ENCODE data around the gene FNIP2.
"Not testable (repeated sequence)": the region's sequence is repeated elsewhere in the genome, so short reads cannot be mapped to it uniquely, and the experiment has no call there.

FNIP2 gene

GRCh38 chr4:158869001-158869400 is 100.2 kb downstream of the FNIP2 start:
- H3K4me1 ChIP-seq (ENCODE audit: control insufficient read depth, low read depth, low read length): peaks cover 9% of the 10 kb centered on the region
- no peaks in the 10 kb centered on the region for H3K9me3 ChIP-seq (ENCODE audit: control insufficient read depth, low read depth, low read length)
- no peaks in the 10 kb centered on the region for H3K36me3 ChIP-seq (ENCODE audit: control insufficient read depth, low read depth, low read length)
- no peak overlapping the region for H3K27ac ChIP-seq (ENCODE audit: low read length)
- H3K4me3 ChIP-seq (ENCODE audit: low read length): no peak overlapping the region
- H3K27me3 ChIP-seq (ENCODE audit: control insufficient read depth, insufficient read depth, low read length): no peaks in the 10 kb centered on the region
- no peak overlapping the region for H3K9ac ChIP-seq (ENCODE audit: low read length)

GRCh38 chr4:158869761-158870160 is 100.9 kb downstream of the FNIP2 start:
- no peak overlapping the region for H3K9ac ChIP-seq (ENCODE audit: low read length)
- no peak overlapping the region for H3K27ac ChIP-seq (ENCODE audit: low read length)
- H3K36me3 ChIP-seq (ENCODE audit: control insufficient read depth, low read depth, low read length): no peaks in the 10 kb centered on the region
- no peak overlapping the region for H3K4me3 ChIP-seq (ENCODE audit: low read length)
- H3K27me3 ChIP-seq (ENCODE audit: control insufficient read depth, insufficient read depth, low read length): no peaks in the 10 kb centered on the region
- peaks cover 9% of the 10 kb centered on the region for H3K4me1 ChIP-seq (ENCODE audit: control insufficient read depth, low read depth, low read length)
- H3K9me3 ChIP-seq (ENCODE audit: control insufficient read depth, low read depth, low read length): no peaks in the 10 kb centered on the region

- no peaks in the 10 kb centered on the region for H3K27me3 ChIP-seq (ENCODE audit: control insufficient read depth, insufficient read depth, low read length)
- H3K9me3 ChIP-seq (ENCODE audit: control insufficient read depth, low read depth, low read length): no peaks in the 10 kb centered on the region
- H3K9ac ChIP-seq (ENCODE audit: low read length): no peak overlapping the region
- H3K36me3 ChIP-seq (ENCODE audit: control insufficient read depth, low read depth, low read length): no peaks in the 10 kb centered on the region
- H3K4me3 ChIP-seq (ENCODE audit: low read length): no peak overlapping the region
- no peak overlapping the region for H3K27ac ChIP-seq (ENCODE audit: low read length)
- H3K4me1 ChIP-seq (ENCODE audit: control insufficient read depth, low read depth, low read length): peaks cover 9% of the 10 kb centered on the region
These were observed 101.4 kb downstream of the FNIP2 start for GRCh38 chr4:158870282-158870625.

GRCh38 chr4:158870626-158871334 is 102.0 kb downstream of the FNIP2 start:
- H3K9me3 ChIP-seq (ENCODE audit: control insufficient read depth, low read depth, low read length): no peaks in the 10 kb centered on the region
- no peak overlapping the region for H3K27ac ChIP-seq (ENCODE audit: low read length)
- H3K27me3 ChIP-seq (ENCODE audit: control insufficient read depth, insufficient read depth, low read length): no peaks in the 10 kb centered on the region
- H3K9ac ChIP-seq (ENCODE audit: low read length): no peak overlapping the region
- H3K36me3 ChIP-seq (ENCODE audit: control insufficient read depth, low read depth, low read length): no peaks in the 10 kb centered on the region
- peaks cover 9% of the 10 kb centered on the region for H3K4me1 ChIP-seq (ENCODE audit: control insufficient read depth, low read depth, low read length)
- no peak overlapping the region for H3K4me3 ChIP-seq (ENCODE audit: low read length)

GRCh38 chr4:158871335-158871724 is 102.5 kb downstream of the FNIP2 start:
- Histone ChIP-seq H3K4me1 (ENCODE audit: control insufficient read depth, low read depth, low read length) (peaks cover 9% of the 10 kb centered on the region), H3K9me3 (ENCODE audit: control insufficient read depth, low read depth, low read length) (no peaks in the 10 kb centered on the region), H3K4me3 (ENCODE audit: low read length) (no peak overlapping the region), H3K9ac (ENCODE audit: low read length) (no peak overlapping the region), H3K27me3 (ENCODE audit: control insufficient read depth, insufficient read depth, low read length) (no peaks in the 10 kb centered on the region), H3K27ac (ENCODE audit: low read length) (no peak overlapping the region), H3K36me3 (ENCODE audit: control insufficient read depth, low read depth, low read length) (no peaks in the 10 kb centered on the region)

- Histone ChIP-seq H3K4me1 (ENCODE audit: control insufficient read depth, low read depth, low read length) (peaks cover 9% of the 10 kb centered on the region), H3K36me3 (ENCODE audit: control insufficient read depth, low read depth, low read length) (no peaks in the 10 kb centered on the region), H3K27ac (ENCODE audit: low read length) (no peak overlapping the region), H3K9me3 (ENCODE audit: control insufficient read depth, low read depth, low read length) (no peaks in the 10 kb centered on the region), H3K27me3 (ENCODE audit: control insufficient read depth, insufficient read depth, low read length) (no peaks in the 10 kb centered on the region), H3K4me3 (ENCODE audit: low read length) (no peak overlapping the region), H3K9ac (ENCODE audit: low read length) (no peak overlapping the region)
These were observed 105.1 kb downstream of the FNIP2 start for GRCh38 chr4:158873795-158874401.

- Histone ChIP-seq H3K9ac (ENCODE audit: low read length) (no peak overlapping the region), H3K27me3 (ENCODE audit: control insufficient read depth, insufficient read depth, low read length) (no peaks in the 10 kb centered on the region), H3K9me3 (ENCODE audit: control insufficient read depth, low read depth, low read length) (no peaks in the 10 kb centered on the region), H3K4me1 (ENCODE audit: control insufficient read depth, low read depth, low read length) (peaks cover 9% of the 10 kb centered on the region), H3K27ac (ENCODE audit: low read length) (no peak overlapping the region), H3K4me3 (ENCODE audit: low read length) (no peak overlapping the region), H3K36me3 (ENCODE audit: control insufficient read depth, low read depth, low read length) (no peaks in the 10 kb centered on the region)
These were observed 106.2 kb downstream of the FNIP2 start for GRCh38 chr4:158875026-158875425.

- no peak overlapping the region for H3K9ac ChIP-seq (ENCODE audit: low read length)
- no peaks in the 10 kb centered on the region for H3K36me3 ChIP-seq (ENCODE audit: control insufficient read depth, low read depth, low read length)
- H3K9me3 ChIP-seq (ENCODE audit: control insufficient read depth, low read depth, low read length): no peaks in the 10 kb centered on the region
These were observed 106.6 kb downstream of the FNIP2 start for GRCh38 chr4:158875455-158875854.

GRCh38 chr4:158877069-158877468 is 108.2 kb downstream of the FNIP2 start:
- no peak overlapping the region for H3K9ac ChIP-seq (ENCODE audit: low read length)
- H3K27me3 ChIP-seq (ENCODE audit: control insufficient read depth, insufficient read depth, low read length): no peaks in the 10 kb centered on the region
- no peaks in the 10 kb centered on the region for H3K36me3 ChIP-seq (ENCODE audit: control insufficient read depth, low read depth, low read length)
- H3K4me1 ChIP-seq (ENCODE audit: control insufficient read depth, low read depth, low read length): no peaks in the 10 kb centered on the region
- no peak overlapping the region for H3K4me3 ChIP-seq (ENCODE audit: low read length)
- no peaks in the 10 kb centered on the region for H3K9me3 ChIP-seq (ENCODE audit: control insufficient read depth, low read depth, low read length)
- no peak overlapping the region for H3K27ac ChIP-seq (ENCODE audit: low read length)

More at GRCh38 chr4:158875455-158875854, 106.6 kb downstream of the FNIP2 start:
- Histone ChIP-seq H3K4me1 (ENCODE audit: control insufficient read depth, low read depth, low read length) (peaks cover 5% of the 10 kb centered on the region), H3K27me3 (ENCODE audit: control insufficient read depth, insufficient read depth, low read length) (no peaks in the 10 kb centered on the region), H3K4me3 (ENCODE audit: low read length) (no peak overlapping the region), H3K27ac (ENCODE audit: low read length) (no peak overlapping the region)

GRCh38 chr4:158882142-158882541 is 113.3 kb downstream of the FNIP2 start:
- not testable (repeated sequence) for H3K9me3 ChIP-seq (ENCODE audit: control insufficient read depth, low read depth, low read length); H3K27me3 ChIP-seq (ENCODE audit: control insufficient read depth, insufficient read depth, low read length); H3K4me1 ChIP-seq (ENCODE audit: control insufficient read depth, low read depth, low read length); H3K36me3 ChIP-seq (ENCODE audit: control insufficient read depth, low read depth, low read length); H3K27ac ChIP-seq (ENCODE audit: low read length); H3K4me3 ChIP-seq (ENCODE audit: low read length); H3K9ac ChIP-seq (ENCODE audit: low read length)

GRCh38 chr4:158884280-158884679 is 115.5 kb downstream of the FNIP2 start:
- no peak overlapping the region for H3K4me3 ChIP-seq (ENCODE audit: low read length)
- no peak overlapping the region for H3K9ac ChIP-seq (ENCODE audit: low read length)
- no peak overlapping the region for H3K27ac ChIP-seq (ENCODE audit: low read length)
- no peaks in the 10 kb centered on the region for H3K27me3 ChIP-seq (ENCODE audit: control insufficient read depth, insufficient read depth, low read length)
- no peaks in the 10 kb centered on the region for H3K36me3 ChIP-seq (ENCODE audit: control insufficient read depth, low read depth, low read length)
- H3K4me1 ChIP-seq (ENCODE audit: control insufficient read depth, low read depth, low read length): no peaks in the 10 kb centered on the region
- no peaks in the 10 kb centered on the region for H3K9me3 ChIP-seq (ENCODE audit: control insufficient read depth, low read depth, low read length)

- Histone ChIP-seq H3K36me3 (ENCODE audit: control insufficient read depth, low read depth, low read length) (no peaks in the 10 kb centered on the region), H3K9ac (ENCODE audit: low read length) (no peak overlapping the region), H3K9me3 (ENCODE audit: control insufficient read depth, low read depth, low read length) (no peaks in the 10 kb centered on the region), H3K4me1 (ENCODE audit: control insufficient read depth, low read depth, low read length) (no peaks in the 10 kb centered on the region), H3K27ac (ENCODE audit: low read length) (no peak overlapping the region), H3K4me3 (ENCODE audit: low read length) (no peak overlapping the region), H3K27me3 (ENCODE audit: control insufficient read depth, insufficient read depth, low read length) (no peaks in the 10 kb centered on the region)
These were observed 116.7 kb downstream of the FNIP2 start for GRCh38 chr4:158885564-158885963.

All from iPS-18a (cell line).